Measurements from ENCODE around the gene GRIK4. TPM values are rescaled to one million over a fixed set of nuclear protein-coding genes. Genes with fewer than 3 reads are reported as not detected.
A peak's percentile ranks its signal among the peaks of the same experiment; 100 is the strongest.

GRIK4 gene
- total RNA-seq, 6 experiments from 2014 or later, result 0.07 to 0.11 TPM; not detected in 4

- no peak for TF ChIP-seq CTCF (IDR thresholded peaks at IDR 0.05)
- TF ChIP-seq POLR2A (IDR thresholded peaks at IDR 0.05), result no peak
- 76% methylated on average over 6 of the region's 6 CpGs for WGBS (ENCODE audit: insufficient coverage, low coverage, low lambda C conversion rate, missing lambda C conversion rate)
- Histone ChIP-seq H3K9me3 (no peaks in the 10 kb centered on the region), H3K27ac (no peak overlapping the region), H3K4me1 (no peaks in the 10 kb centered on the region), H3K27me3 (no peaks in the 10 kb centered on the region), H3K36me3 (no peaks in the 10 kb centered on the region), H3K4me3 (no peak overlapping the region)
- ATAC-seq, result no peak
- intact Hi-C loops (cut with DNase I), result no loop called here
- no peak for DNase-seq
These were observed 145.9 kb downstream of the GRIK4 start for GRCh38 chr11:120657306-120658070.

GRCh38 chr11:120658071-120658423 is 146.5 kb downstream of the GRIK4 start:
- no peaks in the 10 kb centered on the region for H3K4me1 ChIP-seq
- no peak for ATAC-seq
- H3K9me3 ChIP-seq, result no peaks in the 10 kb centered on the region
- 59% methylated on average over 3 of the region's 3 CpGs for WGBS (ENCODE audit: insufficient coverage, low coverage, low lambda C conversion rate, missing lambda C conversion rate)
- TF ChIP-seq CTCF (IDR thresholded peaks at IDR 0.05), result no peak
- TF ChIP-seq POLR2A (IDR thresholded peaks at IDR 0.05), result no peak
- no peak overlapping the region for H3K4me3 ChIP-seq
- H3K27me3 ChIP-seq, result no peaks in the 10 kb centered on the region
- no peak overlapping the region for H3K27ac ChIP-seq
- H3K36me3 ChIP-seq, result no peaks in the 10 kb centered on the region
- intact Hi-C loops (cut with DNase I), result no loop called here
- DNase-seq, result no peak

- Histone ChIP-seq H3K4me1 (no peaks in the 10 kb centered on the region), H3K27me3 (no peaks in the 10 kb centered on the region), H3K4me3 (no peak overlapping the region), H3K27ac (no peak overlapping the region), H3K36me3 (no peaks in the 10 kb centered on the region), H3K9me3 (no peaks in the 10 kb centered on the region)
- intact Hi-C loops (cut with DNase I), result no loop called here
- 69% methylated on average over 5 of the region's 6 CpGs for WGBS (ENCODE audit: insufficient coverage, low coverage, low lambda C conversion rate, missing lambda C conversion rate)
- ATAC-seq (no peak), DNase-seq (no peak)
- TF ChIP-seq POLR2A (IDR thresholded peaks at IDR 0.05) (no peak), CTCF (IDR thresholded peaks at IDR 0.05) (no peak)
These were observed 147.5 kb downstream of the GRIK4 start for GRCh38 chr11:120659076-120659475.

GRCh38 chr11:120660024-120660565 is 148.5 kb downstream of the GRIK4 start:
- Histone ChIP-seq H3K27ac (no peak overlapping the region), H3K4me3 (no peak overlapping the region), H3K4me1 (no peaks in the 10 kb centered on the region), H3K36me3 (no peaks in the 10 kb centered on the region), H3K9me3 (no peaks in the 10 kb centered on the region), H3K27me3 (no peaks in the 10 kb centered on the region)
- DNase-seq (peak; percentile 43 to 60 (median 55)), ATAC-seq (peak; percentile 54 to 63 (median 57))
- WGBS (ENCODE audit: insufficient coverage, low coverage, low lambda C conversion rate, missing lambda C conversion rate), result no CpG with 5 or more reads among the region's 17 CpGs
- peak; percentile 30 to 55 (median 38) for TF ChIP-seq CTCF (IDR thresholded peaks at IDR 0.05)
- no peak for TF ChIP-seq POLR2A (IDR thresholded peaks at IDR 0.05)
- intact Hi-C loops (cut with DNase I), result no loop called here
